GM19193 (cell line): Measurements from ENCODE around the gene LGALS7B.

Experiments used
- POLR2A ChIP-seq: IDR thresholded peaks from 4 replicates; pipeline ENCODE4 v1.6.1; 2011; ENCODE audit not compliant: insufficient read depth, insufficient read length; ENCODE audit errors: extremely low read depth

Gene LGALS7B

GRCh38 chr19:38795549-38795948 is 6.5 kb downstream of the LGALS7B start:
- TF ChIP-seq POLR2A: no peak

DNA sequence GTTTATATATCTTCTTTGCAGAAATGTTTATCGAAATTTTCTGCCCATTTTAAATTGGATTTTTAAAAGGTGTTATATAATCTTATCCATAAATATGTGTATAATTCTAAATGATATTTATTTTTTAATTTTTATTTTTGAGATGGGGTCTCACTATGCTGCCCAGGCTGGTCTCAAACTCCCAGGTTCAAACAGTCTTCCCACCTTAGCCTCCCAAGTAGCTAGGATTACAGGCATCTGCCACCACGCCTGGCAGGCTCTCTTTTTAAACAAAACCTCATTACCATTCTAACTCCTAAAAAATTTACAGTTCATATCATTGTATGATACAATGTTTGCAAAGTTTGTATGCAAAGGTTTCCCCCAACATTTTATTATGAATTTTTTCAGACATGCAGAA is 7.2 kb downstream of the LGALS7B start:
- TF ChIP-seq POLR2A: no peak

- TF ChIP-seq POLR2A: no peak
Measured at GRCh38 chr19:38799104-38799503, 10.1 kb downstream of the LGALS7B start.

DNA sequence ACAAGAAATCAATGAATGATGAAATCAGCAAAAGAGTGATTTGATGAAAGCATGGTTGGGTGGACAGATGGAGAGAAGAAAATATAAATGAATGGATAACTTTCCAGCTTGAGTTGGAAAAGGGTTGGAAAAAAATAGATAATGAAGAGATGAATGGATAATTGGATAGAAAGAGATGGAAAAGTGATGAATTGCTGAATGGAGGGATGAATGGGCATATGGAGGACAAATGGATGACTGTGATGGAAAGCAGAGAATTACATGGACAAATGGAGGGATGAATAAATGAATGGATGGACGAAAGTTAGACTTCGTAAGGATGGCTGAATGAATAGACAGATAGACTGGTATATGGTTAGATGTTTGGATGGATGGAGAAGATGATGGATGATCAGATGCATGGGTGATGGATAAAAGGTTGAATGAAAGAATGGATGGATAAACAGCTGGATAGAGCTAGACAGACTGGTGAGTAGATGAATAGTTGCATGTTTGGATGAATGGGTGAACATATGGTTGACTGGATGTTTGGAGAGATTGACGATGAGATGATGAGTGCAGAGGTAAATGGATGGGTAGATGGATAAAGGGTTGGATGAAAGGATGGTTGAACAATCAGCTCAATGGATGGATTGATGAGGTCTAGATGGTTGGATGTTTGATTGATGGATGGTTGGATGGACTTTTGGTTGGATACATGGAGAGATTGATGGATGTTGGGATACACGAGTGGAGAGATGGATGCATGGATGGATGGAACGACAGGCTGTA is 11.8 kb downstream of the LGALS7B start:
- no peak for TF ChIP-seq POLR2A

DNA sequence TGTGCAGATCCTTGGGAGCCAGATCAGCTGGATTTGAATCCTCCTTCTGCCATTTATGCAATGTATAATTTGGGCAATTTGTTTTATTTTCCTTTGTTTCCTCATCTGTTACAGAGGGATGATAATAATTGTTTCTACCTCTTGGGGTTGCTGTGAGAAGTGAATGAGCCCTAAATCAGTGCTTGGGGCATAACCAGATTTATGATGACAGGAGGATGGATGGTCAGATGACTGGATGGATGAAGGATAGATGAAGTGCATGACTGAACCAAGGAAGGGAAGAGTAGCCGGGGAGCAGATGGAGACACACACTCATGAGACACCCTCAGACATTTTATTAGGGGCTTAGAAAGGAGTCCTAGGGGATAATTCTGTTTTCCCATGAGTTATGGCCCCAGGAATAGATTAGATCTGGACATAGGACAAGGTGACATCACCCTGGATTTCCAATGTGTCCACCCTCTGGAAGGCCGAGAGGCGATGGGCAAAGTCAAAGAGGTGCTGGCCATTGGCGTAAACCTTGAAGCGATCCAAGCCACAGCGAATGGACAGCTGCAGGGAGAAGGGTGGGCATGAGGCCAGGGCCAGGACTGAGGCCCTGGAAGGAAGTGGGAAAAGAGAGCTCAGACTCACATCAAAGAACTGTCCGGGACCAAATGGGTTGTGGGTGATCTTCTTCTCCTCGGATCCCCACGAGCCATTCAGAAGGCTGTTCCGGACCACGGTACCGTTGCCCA is 12.5 kb downstream of the LGALS7B start:
- TF ChIP-seq POLR2A: no peak

DNA sequence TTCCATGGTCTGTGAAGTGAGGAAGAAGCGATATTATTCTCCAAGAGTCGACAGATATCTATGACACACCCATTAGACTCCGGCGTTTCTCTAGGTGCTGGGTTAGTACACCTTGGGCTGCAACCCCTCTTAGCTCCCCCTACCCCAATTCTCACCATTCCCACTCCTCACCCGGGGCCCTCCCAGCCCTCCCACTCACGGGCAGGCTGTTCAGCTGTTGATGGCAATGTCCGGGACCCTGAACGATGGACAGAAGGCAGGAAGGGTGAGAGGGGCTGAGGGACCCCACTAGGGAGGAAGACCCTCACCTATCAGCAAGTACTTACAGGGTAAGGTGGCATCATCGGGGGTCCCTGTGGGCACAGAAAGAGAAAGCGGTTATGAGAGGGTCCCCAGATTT is 14.5 kb downstream of the LGALS7B start:
- TF ChIP-seq POLR2A: no peak

- no peak for TF ChIP-seq POLR2A
Measured at GRCh38 chr19:38805180-38805579, 16.2 kb downstream of the LGALS7B start.

DNA sequence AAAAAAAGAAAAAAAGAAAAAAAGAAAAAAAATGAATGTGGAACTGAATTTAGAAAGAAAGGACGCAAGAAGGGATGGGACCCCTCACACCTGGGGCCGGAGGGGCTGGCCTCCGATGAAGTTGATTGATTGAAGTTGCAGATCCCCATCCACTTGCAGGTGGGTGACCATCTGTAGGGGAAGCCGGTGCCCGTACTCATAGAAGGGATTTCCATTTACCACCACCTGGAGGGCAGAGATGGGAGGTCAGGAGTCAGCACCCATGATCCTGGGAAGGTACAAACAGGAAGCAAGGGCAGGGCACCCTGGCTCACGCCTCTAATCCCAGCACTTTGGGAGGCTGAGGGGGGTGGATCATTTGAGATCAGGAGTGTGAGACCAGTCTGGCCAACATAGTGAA is 17.4 kb downstream of the LGALS7B start:
- no peak for TF ChIP-seq POLR2A

GRCh38 chr19:38808741-38809140 is 19.7 kb downstream of the LGALS7B start:
- no peak for TF ChIP-seq POLR2A

DNA sequence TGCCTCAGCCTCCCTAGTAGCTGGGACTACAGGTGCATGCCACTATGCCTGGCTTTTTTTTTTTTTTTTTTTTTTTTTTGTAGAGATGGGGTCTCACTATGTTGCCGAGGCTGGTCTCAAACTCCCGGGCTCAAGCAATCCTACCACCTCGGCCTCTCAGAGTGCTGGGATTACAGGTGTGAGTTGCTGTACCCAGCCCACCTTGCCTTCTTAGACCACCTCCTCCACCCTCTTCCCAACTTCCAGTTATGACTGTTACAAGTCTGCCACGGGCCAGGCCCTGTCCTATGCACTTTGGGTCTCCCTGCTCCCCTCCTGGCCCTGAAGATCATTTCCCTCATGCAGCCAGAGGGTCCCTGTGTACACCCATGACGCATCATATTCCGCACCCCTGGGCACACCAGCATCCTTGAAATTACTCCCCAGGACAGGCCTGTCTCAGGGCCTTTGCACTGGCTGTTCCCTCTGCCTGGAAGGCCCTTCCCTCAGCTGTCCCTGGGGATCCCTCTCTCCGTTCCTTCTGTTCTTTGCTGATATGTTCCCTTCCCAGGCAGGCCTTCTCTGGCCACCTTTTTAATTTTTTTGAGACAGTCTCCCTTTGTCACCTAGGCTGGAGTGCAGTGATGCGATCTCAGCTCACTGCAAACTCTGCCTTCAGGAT is 20.7 kb downstream of the LGALS7B start:
- no peak for TF ChIP-seq POLR2A

- TF ChIP-seq POLR2A: no peak
Measured at GRCh38 chr19:38812009-38812840, 23.2 kb downstream of the LGALS7B start.

DNA sequence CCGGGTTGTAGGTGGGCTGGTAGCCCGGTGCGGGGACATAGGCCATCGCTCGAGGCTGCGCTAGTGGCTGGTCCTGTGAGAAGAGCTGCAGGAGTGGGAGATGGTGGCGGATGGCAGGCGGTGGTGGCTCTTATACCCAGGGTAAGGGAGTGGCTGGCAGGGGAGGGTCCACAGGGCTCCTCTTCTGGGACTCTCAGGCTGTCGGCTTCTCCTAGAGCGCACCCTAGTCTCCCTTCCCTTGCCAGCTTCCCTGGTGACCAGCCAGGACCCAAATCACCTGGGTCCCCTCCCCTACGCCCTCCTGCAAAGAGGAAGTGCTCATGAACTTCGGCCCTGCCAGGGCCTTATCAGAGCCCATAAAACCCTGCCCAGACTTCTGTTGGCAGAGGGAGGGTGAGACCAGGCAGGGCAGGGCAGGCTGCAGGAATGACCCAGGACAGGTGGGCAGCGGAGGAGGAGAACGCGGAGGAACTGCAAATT is 23.9 kb downstream of the LGALS7B start, which contains the start of gene LGALS4:
Gene LGALS4 (minus strand): TSS at position 105 of the 480 bp plus-strand sequence. CDS start 59 bp downstream, at position 46.
- TF ChIP-seq POLR2A: no peak

DNA sequence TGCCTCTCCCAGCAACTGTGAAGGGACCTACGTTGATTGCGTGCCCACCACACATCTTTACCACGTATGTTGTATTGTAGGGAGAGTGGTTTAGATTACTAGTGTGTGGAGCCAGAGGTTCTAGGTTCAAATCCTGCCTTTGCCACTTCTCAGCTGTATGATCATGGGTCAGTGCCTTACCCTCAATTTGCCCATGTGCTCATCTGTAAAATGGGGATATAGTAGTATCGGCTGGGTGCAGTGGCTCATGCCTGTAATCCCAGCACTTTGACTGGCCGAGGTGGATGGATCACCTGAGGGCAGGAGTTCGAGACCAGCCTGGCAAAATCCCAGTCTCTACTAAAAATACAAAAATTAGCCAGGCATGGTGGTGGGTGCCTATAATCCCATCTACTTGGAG is 24.3 kb downstream of the LGALS7B start:
- TF ChIP-seq POLR2A: no peak
